Activated T-cell treated with anti-CD3 and anti-CD28 coated beads for 24 hours (primary cell): ENCODE measurements around the gene NOXA1.
"Not testable (repeated sequence)": the region's sequence is repeated elsewhere in the genome, so short reads cannot be mapped to it uniquely, and the experiment has no call there.

Experiments
- DNase-seq: peaks from one replicate; pipeline ENCODE4 v3.0.0-alpha.2; 2020; ENCODE audit warnings: low read depth

The NOXA1 gene

GRCh38 chr9:137439158-137439714 is 16.0 kb downstream of the NOXA1 start:
- DNase-seq = no peak

- DNase-seq = no peak
Observed at GRCh38 chr9:137441289-137441934, 18.2 kb downstream of the NOXA1 start, which contains the start of gene ENTPD8. Gene ENTPD8, minus strand, starts transcription at chr9:137441357. Its CDS starts 3,072 bp downstream, at chr9:137438285.

GRCh38 chr9:137441935-137442321 is 18.7 kb downstream of the NOXA1 start:
- no peak for DNase-seq

GRCh38 chr9:137444106-137444790 is 21.1 kb downstream of the NOXA1 start:
- DNase-seq = no peak

GRCh38 chr9:137445275-137445807 is 22.1 kb downstream of the NOXA1 start:
- peak; percentile 77 for DNase-seq

GRCh38 chr9:137445930-137446431 is 22.8 kb downstream of the NOXA1 start:
- DNase-seq = no peak

GRCh38 chr9:137446851-137447471 is 23.8 kb downstream of the NOXA1 start:
- no peak for DNase-seq

GRCh38 chr9:137447722-137448601 is 24.8 kb downstream of the NOXA1 start:
- DNase-seq = no peak

- no peak for DNase-seq
Observed at GRCh38 chr9:137448602-137448962, 25.4 kb downstream of the NOXA1 start.

GRCh38 chr9:137449081-137449844 is 26.1 kb downstream of the NOXA1 start:
- no peak for DNase-seq

- no peak for DNase-seq
Observed at GRCh38 chr9:137449931-137450538, 26.8 kb downstream of the NOXA1 start.

GRCh38 chr9:137450539-137451222 is 27.5 kb downstream of the NOXA1 start:
- DNase-seq = not testable (repeated sequence)

- DNase-seq = not testable (repeated sequence)
Observed at GRCh38 chr9:137451264-137452005, 28.2 kb downstream of the NOXA1 start.

- DNase-seq = no peak
Observed at GRCh38 chr9:137452006-137452760, 29.0 kb downstream of the NOXA1 start.

- DNase-seq = no peak
Observed at GRCh38 chr9:137452761-137453642, 29.8 kb downstream of the NOXA1 start.

- DNase-seq = peak; percentile 42
Observed at GRCh38 chr9:137453643-137454081, 30.5 kb downstream of the NOXA1 start.

GRCh38 chr9:137454145-137454596 is 31.0 kb downstream of the NOXA1 start:
- no peak for DNase-seq
